GM06990 (cell line): Measurements from ENCODE around the gene FAT1.

Source experiments
- DNase-seq: peaks from one replicate; pipeline ENCODE4 v3.0.0-alpha.2; 2011; ENCODE audit not compliant: insufficient read length; ENCODE audit errors: extremely low read depth
- H3K27me3 ChIP-seq: replicated peaks from 2 replicates; pipeline ENCODE4 v1.6.0; 2011; ENCODE audit warnings: low read length; ENCODE audit not compliant: control insufficient read depth, insufficient read depth
- H3K36me3 ChIP-seq: 2 replicates; pipeline ENCODE4 v1.5.1; 2011; ENCODE audit warnings: low read length; ENCODE audit not compliant: control insufficient read depth, insufficient read depth
- H3K4me3 ChIP-seq: replicated peaks from 2 replicates; pipeline ENCODE4 v1.5.1; 2011; ENCODE audit warnings: low read depth, mild to moderate bottlenecking, control low read depth, low read length
- TF ChIP-seq, protein P1 (sequence below): IDR thresholded peaks from 2 replicates; pipeline ENCODE4 v1.5.1; 2011; ENCODE audit warnings: low read length, control low read depth, mild to moderate bottlenecking, inconsistent platforms; ENCODE audit not compliant: insufficient read depth, poor library complexity, severe bottlenecking

FAT1 gene

DNA sequence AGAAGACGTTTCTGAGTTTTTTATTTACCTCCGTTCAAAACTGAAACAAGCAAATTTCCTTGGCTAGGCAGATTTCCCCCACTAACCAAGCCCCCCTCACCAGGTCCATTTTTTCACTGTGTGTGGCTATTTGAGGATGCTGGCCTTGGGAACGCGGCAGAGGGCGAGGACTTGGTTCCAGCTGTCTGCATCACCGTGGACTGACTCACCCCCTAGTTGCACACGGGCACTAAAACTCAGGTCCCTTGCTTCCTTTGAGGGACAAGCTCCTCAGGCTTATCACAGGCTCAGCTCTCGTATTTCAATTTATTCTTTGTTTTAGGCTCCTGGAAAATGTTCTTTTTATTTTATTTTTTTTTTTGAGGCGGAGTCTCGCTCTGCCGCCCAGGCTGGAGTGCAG is 159.9 kb downstream of the FAT1 start:
- H3K4me3 ChIP-seq = no peak overlapping the region
- no peaks in the 10 kb centered on the region for H3K36me3 ChIP-seq
- TF ChIP-seq, protein P1, sequence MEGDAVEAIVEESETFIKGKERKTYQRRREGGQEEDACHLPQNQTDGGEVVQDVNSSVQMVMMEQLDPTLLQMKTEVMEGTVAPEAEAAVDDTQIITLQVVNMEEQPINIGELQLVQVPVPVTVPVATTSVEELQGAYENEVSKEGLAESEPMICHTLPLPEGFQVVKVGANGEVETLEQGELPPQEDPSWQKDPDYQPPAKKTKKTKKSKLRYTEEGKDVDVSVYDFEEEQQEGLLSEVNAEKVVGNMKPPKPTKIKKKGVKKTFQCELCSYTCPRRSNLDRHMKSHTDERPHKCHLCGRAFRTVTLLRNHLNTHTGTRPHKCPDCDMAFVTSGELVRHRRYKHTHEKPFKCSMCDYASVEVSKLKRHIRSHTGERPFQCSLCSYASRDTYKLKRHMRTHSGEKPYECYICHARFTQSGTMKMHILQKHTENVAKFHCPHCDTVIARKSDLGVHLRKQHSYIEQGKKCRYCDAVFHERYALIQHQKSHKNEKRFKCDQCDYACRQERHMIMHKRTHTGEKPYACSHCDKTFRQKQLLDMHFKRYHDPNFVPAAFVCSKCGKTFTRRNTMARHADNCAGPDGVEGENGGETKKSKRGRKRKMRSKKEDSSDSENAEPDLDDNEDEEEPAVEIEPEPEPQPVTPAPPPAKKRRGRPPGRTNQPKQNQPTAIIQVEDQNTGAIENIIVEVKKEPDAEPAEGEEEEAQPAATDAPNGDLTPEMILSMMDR = no peak
- H3K27me3 ChIP-seq = no peaks in the 10 kb centered on the region
- DNase-seq = no peak

DNA sequence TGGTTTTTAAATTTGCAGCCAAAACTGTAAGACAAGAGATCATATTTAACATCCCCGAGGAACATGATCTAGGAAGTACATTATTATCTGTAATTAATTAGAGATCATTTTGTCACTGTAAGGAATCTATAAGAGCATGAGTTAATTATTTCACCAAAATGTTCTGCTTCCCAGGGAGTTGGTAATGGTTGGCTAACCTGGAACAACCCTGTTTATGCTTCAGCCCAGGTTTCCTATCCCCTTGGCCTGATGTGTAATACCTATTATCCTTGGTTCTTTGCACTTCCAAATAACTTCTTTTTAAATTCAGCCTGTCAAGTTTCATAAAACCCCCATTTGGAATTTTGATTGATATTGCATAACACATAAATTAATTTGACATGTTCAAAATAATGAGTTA is 161.9 kb downstream of the FAT1 start:
- TF ChIP-seq, protein P1 = no peak
- Histone ChIP-seq H3K36me3 (no peaks in the 10 kb centered on the region), H3K27me3 (no peaks in the 10 kb centered on the region), H3K4me3 (no peak overlapping the region)
- no peak for DNase-seq

GRCh38 chr4:186560647-186561046 is 163.0 kb downstream of the FAT1 start:
- Histone ChIP-seq H3K4me3 (no peak overlapping the region), H3K36me3 (no peaks in the 10 kb centered on the region), H3K27me3 (no peaks in the 10 kb centered on the region)
- TF ChIP-seq, protein P1 = no peak
- no peak for DNase-seq

GRCh38 chr4:186557486-186557885 is 166.2 kb downstream of the FAT1 start:
- Histone ChIP-seq H3K36me3 (no peaks in the 10 kb centered on the region), H3K4me3 (no peak overlapping the region), H3K27me3 (no peaks in the 10 kb centered on the region)
- DNase-seq = no peak
- TF ChIP-seq, protein P1 = no peak

- Histone ChIP-seq H3K36me3 (no peaks in the 10 kb centered on the region), H3K4me3 (no peak overlapping the region), H3K27me3 (no peaks in the 10 kb centered on the region)
- no peak for DNase-seq
- TF ChIP-seq, protein P1 = no peak
Observed at GRCh38 chr4:186557061-186557460, 166.6 kb downstream of the FAT1 start.
